ENCODE data around the gene KIAA1755. TPM values are rescaled to one million over a fixed set of nuclear protein-coding genes. Genes with fewer than 3 reads are reported as not detected.
A peak's percentile ranks its signal among the peaks of the same experiment; 100 is the strongest.

KIAA1755 gene
- total RNA-seq, 2 donors from 2014 or later: 3.1 to 4.2 TPM

- peaks cover 0 to 36% of the 10 kb centered on the region in 2 donors for H3K4me1 ChIP-seq
- no peaks in the 10 kb centered on the region for H3K9me3 ChIP-seq
- no peak for TF ChIP-seq CTCF (IDR thresholded peaks at IDR 0.05)
- H3K27me3 ChIP-seq: no peaks in the 10 kb centered on the region
- DNase-seq (ENCODE audit: low spot score): no peak
- H3K27ac ChIP-seq: peak overlapping the region; percentile 74 to 89
- no peak overlapping the region for H3K4me3 ChIP-seq
- no peaks in the 10 kb centered on the region for H3K36me3 ChIP-seq
Measured at GRCh38 chr20:38216746-38217595, 43.6 kb downstream of the KIAA1755 start.

GRCh38 chr20:38216201-38216600 lies 44.3 kb downstream of the KIAA1755 start:
- Histone ChIP-seq H3K4me3 (no peak overlapping the region), H3K27ac (peak overlapping the region; percentile 35 to 89), H3K27me3 (no peaks in the 10 kb centered on the region), H3K36me3 (no peaks in the 10 kb centered on the region), H3K4me1 (peaks cover 0 to 43% of the 10 kb centered on the region in 2 donors), H3K9me3 (no peaks in the 10 kb centered on the region)
- TF ChIP-seq CTCF (IDR thresholded peaks at IDR 0.05): no peak
- no peak for DNase-seq (ENCODE audit: low spot score)

- H3K27ac ChIP-seq: peak overlapping the region; percentile 35
- no peaks in the 10 kb centered on the region for H3K9me3 ChIP-seq
- no peaks in the 10 kb centered on the region for H3K36me3 ChIP-seq
- no peaks in the 10 kb centered on the region for H3K27me3 ChIP-seq
- H3K4me3 ChIP-seq: no peak overlapping the region
- peaks cover 0 to 47% of the 10 kb centered on the region in 2 donors for H3K4me1 ChIP-seq
- TF ChIP-seq CTCF (IDR thresholded peaks at IDR 0.05): no peak
- no peak for DNase-seq (ENCODE audit: low spot score)
Measured at GRCh38 chr20:38215194-38216182, 45.0 kb downstream of the KIAA1755 start.

GRCh38 chr20:38214256-38215193 lies 46.0 kb downstream of the KIAA1755 start:
- H3K9me3 ChIP-seq: no peaks in the 10 kb centered on the region
- H3K27me3 ChIP-seq: no peaks in the 10 kb centered on the region
- no peak for TF ChIP-seq CTCF (IDR thresholded peaks at IDR 0.05)
- H3K4me1 ChIP-seq: peaks cover 0 to 53% of the 10 kb centered on the region in 2 donors
- no peak overlapping the region for H3K4me3 ChIP-seq
- no peak for DNase-seq (ENCODE audit: low spot score)
- peak overlapping the region in 1 of 2 donors; percentile 35 for H3K27ac ChIP-seq
- no peaks in the 10 kb centered on the region for H3K36me3 ChIP-seq

- H3K36me3 ChIP-seq: no peaks in the 10 kb centered on the region
- H3K9me3 ChIP-seq: no peaks in the 10 kb centered on the region
- no peaks in the 10 kb centered on the region for H3K27me3 ChIP-seq
- H3K27ac ChIP-seq: peak overlapping the region; percentile 77 to 88
- TF ChIP-seq CTCF (IDR thresholded peaks at IDR 0.05): no peak
- no peak overlapping the region for H3K4me3 ChIP-seq
- peaks cover 0 to 58% of the 10 kb centered on the region in 2 donors for H3K4me1 ChIP-seq
- no peak for DNase-seq (ENCODE audit: low spot score)
Measured at GRCh38 chr20:38213607-38213940, 47.0 kb downstream of the KIAA1755 start.

Data from right atrium auricular region (tissue), 2 donors.